HepG2 (cell line): ENCODE data around the gene FMNL2. TPM values are rescaled to one million over a fixed set of nuclear protein-coding genes. Genes with fewer than 3 reads are reported as not detected.

Experiments
- ATAC-seq: fragments of 200-7000 bp; cut with Tn5 transposase; 3 replicates; pipeline ENCODE4 v1.9.1; 2020; ENCODE audit warnings: mild to moderate bottlenecking, moderate library complexity
- BruUV-seq: library from RNA; stranded (reverse); fragments of 400-500 nt; replicated peaks from 2 replicates; lab custom pipeline; 2021; lab: Mats Ljungman, UMichigan
- CTCF ChIA-PET: fragments of 300-600 bp; formaldehyde crosslinking; extraction: SDS; loops from one replicate; lab custom pipeline; 2021; ENCODE audit warnings: low total read pairs, inconsistent platforms, low intra/inter-chr PET ratio; lab: Yijun Ruan, JAX
- POLR2A ChIA-PET: fragments of 350-600 bp; sonication (Branson Sonifier 250); formaldehyde crosslinking; loops from one replicate; lab custom pipeline; 2020; ENCODE audit warnings: antibody characterized with exemption, inconsistent platforms; lab: Yijun Ruan, JAX
- DNase-seq: peaks from one replicate; pipeline ENCODE4 v3.0.0-alpha.2; 2015; ENCODE audit warnings: low spot score
- FAIRE-seq: peaks from 3 replicates; lab custom pipeline; 2011; peaks lifted over from hg19 to GRCh38; lab: Jason Lieb, UNC
- H2AFZ ChIP-seq: one replicate; pipeline ENCODE4 v1.6.1; 2011; ENCODE audit warnings: low read length, inconsistent platforms
- H3K27ac ChIP-seq: fragments of 300-600 bp; 3 replicates; pipeline ENCODE4 v1.8.0; 2011; ENCODE audit warnings: mixed run types, mild to moderate bottlenecking, mixed read lengths, low read length, inconsistent platforms; ENCODE audit not compliant: insufficient read depth; ENCODE audit errors: extremely low read length
- H3K27me3 ChIP-seq, 2 experiments: fragments of 200-600 bp in 1 of 2; 2 replicates in 1 of 2; 3 replicates in 1 of 2; pipeline versions ENCODE4 v1.6.0 to v1.8.0; 2011; ENCODE audit warnings: low read length in 2 of 2, mild to moderate bottlenecking in 2 of 2, moderate library complexity in 2 of 2, inconsistent platforms in 1 of 2; ENCODE audit not compliant: insufficient read depth in 2 of 2, control insufficient read depth in 1 of 2
- H3K36me3 ChIP-seq, 2 experiments: fragments of 200-600 bp in 1 of 2; replicated peaks in 1 of 2; 2 replicates in 1 of 2; 3 replicates in 1 of 2; pipeline versions ENCODE4 v1.5.1 to v1.8.0; 2011; ENCODE audit warnings: low read length in 2 of 2, inconsistent platforms in 1 of 2; ENCODE audit not compliant: insufficient read depth in 2 of 2, control insufficient read depth in 1 of 2
- H3K4me1 ChIP-seq: 2 replicates; pipeline ENCODE4 v1.5.1; 2012; ENCODE audit warnings: low read length, inconsistent platforms; ENCODE audit not compliant: insufficient read depth
- H3K4me2 ChIP-seq: 2 replicates; pipeline ENCODE4 v1.6.0; 2011; ENCODE audit warnings: low read depth, low read length, inconsistent platforms
- H3K4me3 ChIP-seq, 3 experiments: fragments of 200-600 bp in 1 of 3; sonication (generic), shearing (Covaris generic) in 1 of 3; replicated peaks in 1 of 3; 2 replicates each; pipeline ENCODE4 v1.5.1; 2011 to 2016; ENCODE audit warnings: low read length in 3 of 3, inconsistent platforms in 2 of 3, low read depth in 2 of 3, mild to moderate bottlenecking in 2 of 3, control low read depth in 1 of 3, mixed read lengths in 1 of 3; ENCODE audit not compliant: insufficient read depth in 1 of 3
- H3K79me2 ChIP-seq: one replicate; pipeline ENCODE4 v1.6.1; 2011; ENCODE audit warnings: low read length, inconsistent platforms; ENCODE audit not compliant: insufficient read depth
- H3K9ac ChIP-seq: 2 replicates; pipeline ENCODE4 v1.6.0; 2011; ENCODE audit warnings: mild to moderate bottlenecking, low read depth, low read length, inconsistent platforms; ENCODE audit not compliant: insufficient read depth
- H3K9me3 ChIP-seq: 2 replicates; pipeline ENCODE4 v1.5.1; 2012; ENCODE audit warnings: mild to moderate bottlenecking, low read length
- H4K20me1 ChIP-seq: 2 replicates; pipeline ENCODE4 v1.6.0; 2011; ENCODE audit warnings: inconsistent platforms, mild to moderate bottlenecking, low read length, moderate library complexity; ENCODE audit not compliant: insufficient read depth
- ZNF260 ChIP-seq: sonication (generic); formaldehyde crosslinking; IDR thresholded peaks from 2 replicates; pipeline ENCODE4 v1.4.0; 2020; ENCODE audit warnings: missing genetic modification reagents, low read depth, mild to moderate bottlenecking, borderline replicate concordance
- ZNF589 ChIP-seq: sonication (generic); formaldehyde crosslinking; conservative IDR thresholded peaks from 2 replicates; pipeline ENCODE4 v1.8.0; 2022; ENCODE audit warnings: mild to moderate bottlenecking, moderate library complexity, missing genetic modification reagents
- WGBS: methylation state at CpG from one replicate; pipeline ENCODE4 v1.1.6; 2017; ENCODE audit warnings: low lambda C conversion rate; 5-methylcytosine and 5-hydroxymethylcytosine counted together
- in situ Hi-C: cut with HindIII; loops from 2 replicates; pipeline ENCODE4 v1.10.0; 2017; ENCODE audit warnings: low pct_unique_long_range_greater_than_20kb; ENCODE audit not compliant: extremely low pct_ligation_motif_present
- intact Hi-C: fragments of 100-400 bp; cut with micrococcal nuclease; formaldehyde crosslinking; loops from one replicate; pipeline ENCODE4 v1.10.0; 2022; ENCODE audit not compliant: unreplicated experiment
- polyA plus RNA-seq, 8 experiments: library from polyadenylated mRNA; depleted of rRNA in 3 of 8; stranded (reverse) in 7 of 8; unstranded in 1 of 8; fragments of >200 nt; fragmentation: Illumina TruSeq in 4 of 8; extraction: Trizol in 4 of 8; gene quantifications; 2 replicates each; pipeline versions ENCODE4 v1.2.1 to v1.2.3, GENCODE V29; 2011 to 2016; ENCODE audit warnings: low read depth in 4 of 8, missing spikeins in 1 of 8, mixed read lengths in 1 of 8; ENCODE audit not compliant: insufficient read depth in 1 of 8
- total RNA-seq, 5 experiments: library from RNA; depleted of rRNA; stranded (reverse); fragments of >200 nt; fragmentation: Illumina TruSeq; extraction: Trizol; gene quantifications; 2 replicates each; pipeline ENCODE4 v1.2.3, GENCODE V29; 2016; ENCODE audit warnings: low read depth in 1 of 5
- TF ChIP-seq, protein P1 (sequence below): IDR thresholded peaks from 2 replicates; pipeline ENCODE4 v1.6.1; 2016; ENCODE audit warnings: missing biosample characterization, missing genetic modification reagents, low read depth

Gene FMNL2
- total and polyA plus RNA-seq, 2 of the 13 experiments (the other 11 are each of a cell fraction or from before 2014, with no cell fraction given), result 66.5 to 67.7 TPM

DNA sequence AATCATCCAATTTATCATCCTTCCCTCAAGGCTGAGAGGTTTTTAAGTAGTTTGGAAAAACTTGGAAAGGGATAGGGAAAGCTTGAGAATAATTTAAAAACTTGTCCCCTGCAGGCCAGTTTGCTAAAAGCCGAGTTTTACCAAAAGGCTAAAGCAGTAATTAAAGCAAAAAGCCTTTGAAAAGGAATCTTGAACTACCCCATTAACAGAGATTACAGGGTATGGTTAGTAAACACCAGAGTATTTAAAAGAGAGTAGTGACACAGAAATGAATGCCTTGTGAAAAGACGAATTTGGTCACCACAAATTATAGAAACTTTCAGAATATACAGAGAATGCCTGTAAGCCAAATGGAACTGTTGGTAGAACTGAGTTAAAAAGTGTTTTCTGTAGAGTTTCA is 85.0 kb downstream of the FMNL2 start:
- POLR2A ChIA-PET, result interaction anchor here (1.2 kb wide), 1 partner anchor 15 kb away, joined by 3 read pairs; no protein-coding TSS in a partner anchor
- no peak overlapping the region for H3K27ac ChIP-seq
- in situ Hi-C loops, result no loop called here

DNA sequence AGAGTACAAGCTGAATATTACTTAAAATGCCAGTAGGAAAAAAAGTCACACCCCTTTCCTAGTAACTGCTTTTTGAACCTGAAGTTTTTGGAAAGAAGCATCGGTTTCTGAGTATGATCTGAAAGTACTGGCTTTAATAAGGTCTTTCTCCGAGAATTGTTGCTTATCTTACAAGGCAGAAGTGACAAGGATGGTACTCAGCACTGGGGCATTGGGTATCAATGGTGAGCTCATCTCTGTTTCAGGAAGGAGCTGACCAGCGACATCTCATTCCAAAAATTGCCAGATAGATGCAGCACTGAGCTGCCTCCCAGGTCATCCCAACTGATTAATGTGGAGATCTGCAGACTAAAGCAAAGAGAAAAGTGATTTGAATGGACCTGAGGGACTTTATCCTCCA is 85.4 kb downstream of the FMNL2 start:
- TF ChIP-seq, protein P1, sequence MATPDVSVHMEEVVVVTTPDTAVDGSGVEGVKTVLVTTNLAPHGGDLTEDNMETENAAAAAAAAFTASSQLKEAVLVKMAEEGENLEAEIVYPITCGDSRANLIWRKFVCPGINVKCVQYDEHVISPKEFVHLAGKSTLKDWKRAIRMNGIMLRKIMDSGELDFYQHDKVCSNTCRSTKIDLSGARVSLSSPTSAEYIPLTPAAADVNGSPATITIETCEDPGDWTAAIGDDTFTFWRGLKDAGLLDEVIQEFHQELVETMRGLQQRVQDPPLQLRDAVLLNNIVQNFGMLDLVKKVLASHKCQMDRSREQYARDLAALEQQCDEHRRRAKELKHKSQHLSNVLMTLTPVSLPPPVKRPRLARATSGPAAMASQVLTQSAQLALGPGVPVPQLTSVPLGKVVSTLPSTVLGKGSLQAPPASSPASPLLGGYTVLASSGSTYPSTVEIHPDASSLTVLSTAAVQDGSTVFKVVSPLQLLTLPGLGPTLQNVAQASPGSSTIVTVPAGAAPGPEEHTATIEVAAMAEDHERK, result no peak
- no peak for FAIRE-seq
- Histone ChIP-seq H2AFZ (no peak overlapping the region), H3K36me3 (peaks cover 6 to 11% of the 10 kb centered on the region in 2 experiments; a peak in 3 of 5 replicates), H3K79me2 (peaks cover 95% of the 10 kb centered on the region), H3K9me3 (no peaks in the 10 kb centered on the region), H3K27me3 (no peaks in the 10 kb centered on the region), H3K27ac (no peak overlapping the region), H3K4me1 (peaks cover 69% of the 10 kb centered on the region), H3K4me2 (no peak overlapping the region), H3K4me3 (no peak overlapping the region), H4K20me1 (no peaks in the 10 kb centered on the region), H3K9ac (no peak overlapping the region)
- ChIA-PET POLR2A (interaction anchor here (1.2 kb wide), 1 partner anchor 15 kb away, joined by 3 read pairs; no protein-coding TSS in a partner anchor), CTCF (no interaction called here)
- in situ Hi-C loops, result no loop called here
- ATAC-seq, result no peak
- 96% methylated on average over 3 of the region's 3 CpGs for WGBS
- BruUV-seq, result no TSS peak
- DNase-seq, result no peak
- intact Hi-C loops, result no loop called here

More for the DNA sequence above, 85.0 kb downstream of the FMNL2 start:
- Histone ChIP-seq H3K9ac (no peak overlapping the region), H3K9me3 (no peaks in the 10 kb centered on the region), H3K79me2 (peaks cover 97% of the 10 kb centered on the region), H3K36me3 (peaks cover 6 to 11% of the 10 kb centered on the region in 2 experiments; a peak in 3 of 5 replicates), H3K4me1 (peaks cover 69% of the 10 kb centered on the region), H3K4me2 (no peak overlapping the region), H3K27me3 (no peaks in the 10 kb centered on the region), H4K20me1 (no peaks in the 10 kb centered on the region), H2AFZ (no peak overlapping the region), H3K4me3 (no peak overlapping the region)
- CTCF ChIA-PET, result no interaction called here
- ATAC-seq (no peak), DNase-seq (no peak), FAIRE-seq (no peak)
- no peak for TF ChIP-seq ZNF589 (CRISPR knock-in tag)
- TF ChIP-seq ZNF260, result no peak
- no TSS peak for BruUV-seq
- intact Hi-C loops, result loop anchor here (10.0 kb wide), 1 partner anchor 245 kb away; the partner anchor contains the start of gene STAM2
- WGBS, result 95% methylated on average over 2 of the region's 2 CpGs
